ENCODE data around the gene ZNF217. TPM values are rescaled to one million over a fixed set of nuclear protein-coding genes. Genes with fewer than 3 reads are reported as not detected.
"Not testable (repeated sequence)": the region's sequence is repeated elsewhere in the genome, so short reads cannot be mapped to it uniquely, and the experiment has no call there.

Gene ZNF217
- total and polyA plus RNA-seq, 2 donors (not counting 1 experiment from before 2014, with no cell fraction given): 14.5 to 22.0 TPM

- Histone ChIP-seq H4K20me1 (ENCODE audit: control insufficient read depth, extremely low read depth, insufficient read depth, low read length) (no peaks in the 10 kb centered on the region), H3K9me3 (ENCODE audit: control insufficient read depth, insufficient read depth, low read depth, low read length) (no peaks in the 10 kb centered on the region), H3K27ac (ENCODE audit: insufficient read depth, low read length) (no peak overlapping the region), H3K36me3 (ENCODE audit: control insufficient read depth, insufficient read depth, low read length) (no peaks in the 10 kb centered on the region), H3K79me2 (ENCODE audit: control insufficient read depth, insufficient read depth, low read length) (no peaks in the 10 kb centered on the region), H3K4me2 (ENCODE audit: extremely low read depth, insufficient read depth, low read length) (no peak overlapping the region), H2AFZ (ENCODE audit: low read length) (no peak overlapping the region), H3K4me1 (ENCODE audit: control insufficient read depth, extremely low read depth, insufficient read depth, low read length) (no peaks in the 10 kb centered on the region), H3K9ac (ENCODE audit: insufficient read depth, low read length) (no peak overlapping the region), H3K27me3 (ENCODE audit: control insufficient read depth, insufficient read depth, low read length) (no peaks in the 10 kb centered on the region), H3K4me3 (replicated peaks in 1 of 4; ENCODE audit: control extremely low read depth in 1 of 4, insufficient read depth in 1 of 4, low read depth in 3 of 4, low read length in 4 of 4) (no peak overlapping the region)
- no peak for DNase-seq (ENCODE audit: low read depth in 2 of 2)
- TF ChIP-seq, protein P1, sequence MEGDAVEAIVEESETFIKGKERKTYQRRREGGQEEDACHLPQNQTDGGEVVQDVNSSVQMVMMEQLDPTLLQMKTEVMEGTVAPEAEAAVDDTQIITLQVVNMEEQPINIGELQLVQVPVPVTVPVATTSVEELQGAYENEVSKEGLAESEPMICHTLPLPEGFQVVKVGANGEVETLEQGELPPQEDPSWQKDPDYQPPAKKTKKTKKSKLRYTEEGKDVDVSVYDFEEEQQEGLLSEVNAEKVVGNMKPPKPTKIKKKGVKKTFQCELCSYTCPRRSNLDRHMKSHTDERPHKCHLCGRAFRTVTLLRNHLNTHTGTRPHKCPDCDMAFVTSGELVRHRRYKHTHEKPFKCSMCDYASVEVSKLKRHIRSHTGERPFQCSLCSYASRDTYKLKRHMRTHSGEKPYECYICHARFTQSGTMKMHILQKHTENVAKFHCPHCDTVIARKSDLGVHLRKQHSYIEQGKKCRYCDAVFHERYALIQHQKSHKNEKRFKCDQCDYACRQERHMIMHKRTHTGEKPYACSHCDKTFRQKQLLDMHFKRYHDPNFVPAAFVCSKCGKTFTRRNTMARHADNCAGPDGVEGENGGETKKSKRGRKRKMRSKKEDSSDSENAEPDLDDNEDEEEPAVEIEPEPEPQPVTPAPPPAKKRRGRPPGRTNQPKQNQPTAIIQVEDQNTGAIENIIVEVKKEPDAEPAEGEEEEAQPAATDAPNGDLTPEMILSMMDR (conservative IDR thresholded peaks at IDR 0.05 in 1 of 2, IDR thresholded peaks at IDR 0.05 in 1 of 2; ENCODE audit: low read depth in 1 of 2, low read length in 2 of 2): no peak
- TF ChIP-seq EZH2 (IDR thresholded peaks at IDR 0.05; ENCODE audit: low read length, missing control alignments): no peak
Measured at GRCh38 chr20:53535878-53536277, 57.8 kb downstream of the ZNF217 start.

DNA sequence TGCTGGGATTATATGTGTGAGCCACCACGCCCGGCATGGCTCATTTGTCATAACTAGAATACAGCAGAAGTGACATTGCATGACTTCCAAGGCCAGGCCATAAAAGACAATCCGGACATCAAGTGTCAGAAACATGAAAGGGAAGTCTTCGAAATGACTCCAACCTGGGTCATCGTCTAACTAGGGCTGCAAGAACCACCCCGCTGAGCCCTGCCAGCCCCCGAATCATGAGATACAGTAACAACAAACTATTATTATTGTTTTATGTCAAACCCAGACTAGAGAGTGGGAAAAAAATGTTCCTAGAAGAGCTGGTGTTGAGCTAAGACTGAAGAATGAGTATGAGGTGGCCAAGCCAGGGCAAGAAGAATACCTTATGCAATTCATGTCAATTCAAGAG lies 59.6 kb downstream of the ZNF217 start:
- no peak overlapping the region for H3K9ac ChIP-seq (ENCODE audit: insufficient read depth, low read length)
- TF ChIP-seq, protein P1 (conservative IDR thresholded peaks at IDR 0.05 in 1 of 2, IDR thresholded peaks at IDR 0.05 in 1 of 2; ENCODE audit: low read depth in 1 of 2, low read length in 2 of 2): no peak
- no peak for TF ChIP-seq EZH2 (IDR thresholded peaks at IDR 0.05; ENCODE audit: low read length, missing control alignments)
- H3K4me2 ChIP-seq (ENCODE audit: extremely low read depth, insufficient read depth, low read length): no peak overlapping the region
- no peak overlapping the region for H2AFZ ChIP-seq (ENCODE audit: low read length)
- H4K20me1 ChIP-seq (ENCODE audit: control insufficient read depth, extremely low read depth, insufficient read depth, low read length): no peaks in the 10 kb centered on the region
- no peaks in the 10 kb centered on the region for H3K4me1 ChIP-seq (ENCODE audit: control insufficient read depth, extremely low read depth, insufficient read depth, low read length)
- no peak overlapping the region for H3K27ac ChIP-seq (ENCODE audit: insufficient read depth, low read length)
- H3K79me2 ChIP-seq (ENCODE audit: control insufficient read depth, insufficient read depth, low read length): no peaks in the 10 kb centered on the region
- no peaks in the 10 kb centered on the region for H3K9me3 ChIP-seq (ENCODE audit: control insufficient read depth, insufficient read depth, low read depth, low read length)
- no peaks in the 10 kb centered on the region for H3K27me3 ChIP-seq (ENCODE audit: control insufficient read depth, insufficient read depth, low read length)
- no peaks in the 10 kb centered on the region for H3K36me3 ChIP-seq (ENCODE audit: control insufficient read depth, insufficient read depth, low read length)
- DNase-seq (ENCODE audit: low read depth in 2 of 2): no peak
- no peak overlapping the region for H3K4me3 ChIP-seq (replicated peaks in 1 of 4; ENCODE audit: control extremely low read depth in 1 of 4, insufficient read depth in 1 of 4, low read depth in 3 of 4, low read length in 4 of 4)

- Histone ChIP-seq H3K4me3 (replicated peaks in 1 of 4; ENCODE audit: control extremely low read depth in 1 of 4, insufficient read depth in 1 of 4, low read depth in 3 of 4, low read length in 4 of 4) (no peak overlapping the region), H3K27ac (ENCODE audit: insufficient read depth, low read length) (no peak overlapping the region), H4K20me1 (ENCODE audit: control insufficient read depth, extremely low read depth, insufficient read depth, low read length) (no peaks in the 10 kb centered on the region), H3K4me1 (ENCODE audit: control insufficient read depth, extremely low read depth, insufficient read depth, low read length) (no peaks in the 10 kb centered on the region), H3K27me3 (ENCODE audit: control insufficient read depth, insufficient read depth, low read length) (no peaks in the 10 kb centered on the region), H3K79me2 (ENCODE audit: control insufficient read depth, insufficient read depth, low read length) (no peaks in the 10 kb centered on the region), H3K36me3 (ENCODE audit: control insufficient read depth, insufficient read depth, low read length) (no peaks in the 10 kb centered on the region), H3K9me3 (ENCODE audit: control insufficient read depth, insufficient read depth, low read depth, low read length) (no peaks in the 10 kb centered on the region), H2AFZ (ENCODE audit: low read length) (no peak overlapping the region), H3K4me2 (ENCODE audit: extremely low read depth, insufficient read depth, low read length) (no peak overlapping the region), H3K9ac (ENCODE audit: insufficient read depth, low read length) (no peak overlapping the region)
- TF ChIP-seq, protein P1 (conservative IDR thresholded peaks at IDR 0.05 in 1 of 2, IDR thresholded peaks at IDR 0.05 in 1 of 2; ENCODE audit: low read depth in 1 of 2, low read length in 2 of 2): no peak
- TF ChIP-seq EZH2 (IDR thresholded peaks at IDR 0.05; ENCODE audit: low read length, missing control alignments): no peak
- DNase-seq (ENCODE audit: low read depth in 2 of 2): no peak
Measured at GRCh38 chr20:53533500-53533899, 60.1 kb downstream of the ZNF217 start.

GRCh38 chr20:53532654-53533312 lies 60.9 kb downstream of the ZNF217 start:
- H3K27me3 ChIP-seq (ENCODE audit: control insufficient read depth, insufficient read depth, low read length); H3K4me2 ChIP-seq (ENCODE audit: extremely low read depth, insufficient read depth, low read length); H3K79me2 ChIP-seq (ENCODE audit: control insufficient read depth, insufficient read depth, low read length); H3K4me3 ChIP-seq (replicated peaks in 1 of 4; ENCODE audit: control extremely low read depth in 1 of 4, insufficient read depth in 1 of 4, low read depth in 3 of 4, low read length in 4 of 4); H3K36me3 ChIP-seq (ENCODE audit: control insufficient read depth, insufficient read depth, low read length); H3K9me3 ChIP-seq (ENCODE audit: control insufficient read depth, insufficient read depth, low read depth, low read length); H3K4me1 ChIP-seq (ENCODE audit: control insufficient read depth, extremely low read depth, insufficient read depth, low read length); DNase-seq (ENCODE audit: low read depth in 2 of 2); H3K27ac ChIP-seq (ENCODE audit: insufficient read depth, low read length); H4K20me1 ChIP-seq (ENCODE audit: control insufficient read depth, extremely low read depth, insufficient read depth, low read length); H2AFZ ChIP-seq (ENCODE audit: low read length); H3K9ac ChIP-seq (ENCODE audit: insufficient read depth, low read length): not testable (repeated sequence)

All from fibroblast of lung (primary cell).